GM12874 (cell line): ENCODE results near the gene TGFB1.

ENCODE experiments used
- TF ChIP-seq, protein P1 (sequence below): IDR thresholded peaks from 2 replicates; pipeline ENCODE4 v1.5.1; 2011; ENCODE audit warnings: low read depth, mild to moderate bottlenecking, control low read depth, low read length, moderate library complexity; ENCODE audit not compliant: insufficient read depth

Gene TGFB1

DNA sequence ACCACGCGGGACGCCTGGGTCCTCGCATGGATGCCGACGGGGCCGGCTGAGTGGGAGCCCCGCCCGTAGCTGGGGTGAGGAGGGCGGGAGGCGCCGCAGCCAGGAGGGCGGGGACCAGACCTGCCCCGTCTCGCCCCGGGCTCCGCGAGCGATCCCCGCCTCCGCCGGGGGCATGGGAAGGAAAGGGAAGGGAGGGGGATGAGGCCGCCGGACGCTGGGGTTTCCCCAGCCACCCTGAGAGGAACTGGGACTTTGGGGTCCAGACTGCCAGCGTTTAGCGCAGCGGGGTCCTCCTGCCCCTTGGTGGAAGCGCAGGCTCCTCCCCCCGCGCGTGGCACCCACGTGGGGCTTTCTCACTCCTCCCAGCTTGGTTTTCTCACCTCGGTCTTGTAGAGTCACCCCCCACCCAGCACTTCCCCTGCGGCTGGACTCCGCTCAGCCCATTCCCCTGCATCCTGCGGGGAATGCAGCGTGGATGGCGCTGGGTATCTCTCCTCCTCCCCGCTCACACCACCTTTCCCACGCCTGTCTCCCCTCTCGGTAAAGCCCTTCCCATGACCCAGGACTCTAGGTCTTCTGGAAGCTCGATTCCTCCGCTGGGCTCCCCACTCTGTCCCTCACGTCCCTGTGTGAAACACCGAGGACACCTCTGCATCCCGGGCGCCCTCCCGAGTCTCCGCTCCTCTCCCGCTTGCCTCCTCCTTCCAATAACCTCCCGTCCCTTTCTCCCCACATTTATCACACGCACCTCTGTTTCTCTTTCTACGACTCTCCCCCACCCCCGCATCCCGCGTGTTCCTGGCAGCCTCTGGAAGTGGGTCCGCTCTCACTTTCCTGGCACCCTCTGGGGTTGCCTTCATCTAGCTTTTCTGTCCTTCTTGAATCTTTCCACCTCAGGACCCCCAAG is 2.1 kb downstream of the TGFB1 start:
- TF ChIP-seq, protein P1, sequence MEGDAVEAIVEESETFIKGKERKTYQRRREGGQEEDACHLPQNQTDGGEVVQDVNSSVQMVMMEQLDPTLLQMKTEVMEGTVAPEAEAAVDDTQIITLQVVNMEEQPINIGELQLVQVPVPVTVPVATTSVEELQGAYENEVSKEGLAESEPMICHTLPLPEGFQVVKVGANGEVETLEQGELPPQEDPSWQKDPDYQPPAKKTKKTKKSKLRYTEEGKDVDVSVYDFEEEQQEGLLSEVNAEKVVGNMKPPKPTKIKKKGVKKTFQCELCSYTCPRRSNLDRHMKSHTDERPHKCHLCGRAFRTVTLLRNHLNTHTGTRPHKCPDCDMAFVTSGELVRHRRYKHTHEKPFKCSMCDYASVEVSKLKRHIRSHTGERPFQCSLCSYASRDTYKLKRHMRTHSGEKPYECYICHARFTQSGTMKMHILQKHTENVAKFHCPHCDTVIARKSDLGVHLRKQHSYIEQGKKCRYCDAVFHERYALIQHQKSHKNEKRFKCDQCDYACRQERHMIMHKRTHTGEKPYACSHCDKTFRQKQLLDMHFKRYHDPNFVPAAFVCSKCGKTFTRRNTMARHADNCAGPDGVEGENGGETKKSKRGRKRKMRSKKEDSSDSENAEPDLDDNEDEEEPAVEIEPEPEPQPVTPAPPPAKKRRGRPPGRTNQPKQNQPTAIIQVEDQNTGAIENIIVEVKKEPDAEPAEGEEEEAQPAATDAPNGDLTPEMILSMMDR: no peak

DNA sequence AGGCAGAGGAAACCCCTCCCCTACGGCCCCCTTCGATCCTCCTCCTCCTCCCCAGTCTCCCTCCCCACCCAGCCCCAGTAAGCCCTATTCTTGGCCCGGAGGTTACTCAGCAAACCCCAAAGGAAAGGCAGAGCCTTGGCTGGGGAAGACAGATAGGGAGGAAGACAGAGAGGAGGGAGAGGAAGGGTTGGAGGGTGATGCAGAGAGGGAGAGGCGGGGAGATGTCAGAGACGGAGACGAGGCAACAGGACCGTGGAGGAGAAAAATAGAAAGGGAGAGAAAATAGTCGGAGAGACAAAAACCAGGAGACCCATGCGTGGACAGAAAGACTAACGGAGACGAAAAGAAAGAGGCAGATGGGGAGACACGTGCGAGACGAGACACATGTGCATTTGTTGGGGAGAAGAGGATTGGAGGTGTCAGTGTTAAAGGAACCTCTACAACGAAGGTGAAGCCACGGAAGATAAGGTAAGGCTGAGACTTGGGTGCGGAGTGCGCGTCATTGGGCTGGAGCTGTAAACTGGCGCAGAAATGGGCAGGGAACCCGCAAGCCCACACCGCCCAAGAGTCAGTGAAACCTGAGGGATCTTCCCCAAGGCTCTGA is 2.9 kb downstream of the TGFB1 start:
- TF ChIP-seq, protein P1: no peak

DNA sequence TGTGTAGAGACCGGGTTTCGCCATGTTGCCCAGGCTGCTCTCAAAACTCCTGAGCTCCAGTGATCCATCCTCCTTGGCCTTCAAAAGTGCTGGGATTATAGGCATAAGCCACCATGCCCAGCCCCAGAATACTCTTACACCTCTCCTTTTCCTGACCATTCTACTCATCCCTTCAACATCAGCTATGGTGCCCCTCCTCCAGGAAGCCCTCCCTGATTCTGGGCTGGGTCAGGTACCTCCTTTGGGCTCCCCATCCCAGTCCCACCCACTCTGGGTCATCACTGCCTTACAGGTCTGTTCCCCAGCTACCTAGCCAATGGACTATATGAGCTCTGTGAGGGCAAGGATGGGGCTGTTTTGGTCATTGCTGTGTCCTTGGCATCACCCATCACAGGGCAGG is 9.6 kb downstream of the TGFB1 start:
- TF ChIP-seq, protein P1: no peak

DNA sequence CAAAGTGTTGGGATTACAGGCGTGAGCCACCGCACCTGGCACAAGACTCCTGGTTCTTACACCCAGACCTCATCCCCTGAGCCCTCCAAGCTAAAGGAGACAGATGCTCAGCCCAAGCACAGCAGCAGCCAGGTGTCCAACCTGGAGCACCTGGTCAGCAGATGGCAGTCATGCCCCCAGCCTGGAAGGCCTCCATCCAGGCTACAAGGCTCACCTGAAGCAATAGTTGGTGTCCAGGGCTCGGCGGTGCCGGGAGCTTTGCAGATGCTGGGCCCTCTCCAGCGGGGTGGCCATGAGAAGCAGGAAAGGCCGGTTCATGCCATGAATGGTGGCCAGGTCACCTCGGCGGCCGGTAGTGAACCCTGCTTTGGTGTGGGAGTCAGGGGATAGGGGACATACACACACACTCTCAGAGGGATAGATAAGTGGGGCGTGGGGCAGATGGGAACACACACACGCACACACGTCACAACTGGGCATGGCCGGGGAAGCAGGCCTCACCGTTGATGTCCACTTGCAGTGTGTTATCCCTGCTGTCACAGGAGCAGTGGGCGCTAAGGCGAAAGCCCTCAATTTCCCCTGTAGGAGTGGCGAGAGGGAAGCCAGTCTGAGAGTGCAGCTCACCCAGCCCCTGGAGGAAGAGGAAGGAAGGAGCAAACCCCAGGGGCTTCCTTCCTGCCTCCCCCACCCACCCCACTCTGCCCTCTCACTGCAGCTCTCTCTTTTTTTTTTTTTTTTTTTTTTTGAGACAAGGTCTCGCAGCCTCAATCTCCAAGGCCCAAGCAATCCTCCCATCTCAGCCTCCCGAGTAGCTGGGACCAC is 11.8 kb downstream of the TGFB1 start:
- TF ChIP-seq, protein P1: no peak

DNA sequence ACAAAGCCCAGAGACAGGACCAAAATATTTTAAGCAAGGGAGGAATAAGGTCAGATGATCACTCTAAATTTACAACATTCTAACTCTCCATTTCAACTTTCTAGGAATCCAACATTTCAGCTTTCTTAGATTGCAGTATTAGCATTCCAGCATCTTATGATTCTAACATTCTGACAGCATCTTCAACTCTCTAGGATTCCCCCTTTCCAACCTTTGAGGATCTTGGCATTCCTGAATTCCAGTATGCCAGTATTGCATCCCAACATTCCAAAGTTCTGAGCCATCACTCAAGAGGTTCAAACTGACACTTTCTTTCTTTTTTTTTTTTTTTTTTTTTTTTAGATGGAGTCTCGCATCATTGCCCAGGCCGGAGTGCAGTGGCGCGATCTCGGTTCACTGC is 13.8 kb downstream of the TGFB1 start:
- TF ChIP-seq, protein P1: no peak

DNA sequence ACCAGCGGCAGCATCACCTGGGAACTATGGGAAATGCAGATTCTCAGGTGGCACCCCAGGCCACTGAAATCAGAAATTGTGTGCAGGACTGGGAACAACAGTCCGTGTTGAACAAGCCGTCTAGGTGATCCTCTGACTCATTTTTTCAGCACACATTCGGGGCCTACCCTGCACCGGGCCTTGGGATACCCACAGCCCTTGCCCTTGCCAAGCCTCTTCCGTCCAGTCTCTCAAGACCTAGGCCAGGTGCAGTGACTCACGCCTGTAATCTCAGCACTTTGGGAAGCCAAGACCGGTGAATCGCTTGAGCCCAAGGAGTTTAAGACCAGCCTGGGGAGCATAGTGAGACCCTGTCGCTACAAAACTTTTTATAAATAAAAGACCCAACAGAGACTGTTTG is 18.3 kb downstream of the TGFB1 start:
- TF ChIP-seq, protein P1: no peak

DNA sequence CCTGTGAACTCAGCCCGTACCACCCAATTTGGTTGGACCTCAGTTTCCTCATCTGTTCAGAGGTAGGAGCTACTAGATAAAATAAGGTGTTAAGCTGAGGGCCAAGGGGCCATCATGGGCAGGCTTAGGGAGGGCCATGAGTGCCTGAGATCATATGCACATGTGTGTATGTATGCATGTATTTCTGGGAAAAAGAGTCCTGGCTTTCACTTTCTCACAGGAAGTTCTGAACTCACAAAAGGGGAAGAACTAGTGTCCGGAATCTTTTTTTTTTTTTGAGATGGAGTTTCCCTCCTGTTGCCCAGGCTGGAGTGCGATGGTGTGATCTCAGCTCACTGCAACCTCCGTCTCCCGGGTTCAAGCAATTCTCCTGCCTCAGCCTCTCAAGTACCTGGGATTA is 18.9 kb downstream of the TGFB1 start:
- TF ChIP-seq, protein P1: no peak
